Thoracic aorta (tissue), 2 donors: ENCODE data around the gene DNAJB1. TPM values are rescaled to one million over a fixed set of nuclear protein-coding genes. Genes with fewer than 3 reads are reported as not detected.
A peak's percentile ranks its signal among the peaks of the same experiment; 100 is the strongest.

ENCODE experiments used
- ATAC-seq: fragments of 150-250 bp; one replicate; pipeline ENCODE4 v1.8.0; 2017; ENCODE audit warnings: low read depth; ENCODE audit not compliant: insufficient number of reproducible peaks, low FRiP score
- DNase-seq: peaks from one replicate; pipeline ENCODE4 v3.0.0-alpha.2; 2020; ENCODE audit warnings: low spot score
- H3K27ac ChIP-seq, 2 donors: fragments of 200-600 bp; sonication (generic); 1 replicate in 1 of 2; 2 replicates in 1 of 2; pipeline ENCODE4 v1.5.1; 2016; ENCODE audit warnings: mild to moderate bottlenecking in 2 of 2, moderate library complexity in 2 of 2
- H3K27me3 ChIP-seq: fragments of 200-600 bp; sonication (generic); replicated peaks from 2 replicates; pipeline ENCODE4 v1.6.0; 2016; ENCODE audit warnings: mild to moderate bottlenecking; ENCODE audit not compliant: insufficient read depth
- H3K36me3 ChIP-seq: fragments of 200-600 bp; sonication (generic); one replicate; pipeline ENCODE4 v1.5.1; 2016
- H3K4me1 ChIP-seq, 2 donors: fragments of 200-600 bp; sonication (generic); 1 replicate in 1 of 2; 2 replicates in 1 of 2; pipeline versions ENCODE4 v1.5.1 to v1.6.0; 2016; ENCODE audit warnings: low read depth in 2 of 2, mild to moderate bottlenecking in 1 of 2; ENCODE audit not compliant: control insufficient read depth in 1 of 2
- H3K4me3 ChIP-seq: fragments of 200-600 bp; sonication (generic); 2 replicates; pipeline ENCODE4 v1.5.1; 2016; ENCODE audit warnings: mild to moderate bottlenecking
- H3K9me3 ChIP-seq: fragments of 200-600 bp; sonication (generic); 2 replicates; pipeline ENCODE4 v1.5.1; 2016
- CTCF ChIP-seq: fragments of 200-600 bp; sonication (generic); IDR thresholded peaks from one replicate; pipeline ENCODE4 v1.5.1; 2019; ENCODE audit warnings: antibody characterized with exemption
- total RNA-seq, 2 donors: library from RNA; depleted of rRNA; stranded (reverse); fragments of >200 nt; gene quantifications; one replicate each; pipeline versions ENCODE4 v1.1.0 to v1.2.3, GENCODE V29; 2016

Gene DNAJB1
- total RNA-seq, 2 donors from 2014 or later: 50.1 to 50.6 TPM

- DNase-seq (no peak), ATAC-seq (no peak)
- Histone ChIP-seq H3K9me3 (no peaks in the 10 kb centered on the region), H3K27ac (no peak overlapping the region), H3K4me1 (no peaks in the 10 kb centered on the region), H3K36me3 (no peaks in the 10 kb centered on the region), H3K4me3 (no peak overlapping the region), H3K27me3 (no peaks in the 10 kb centered on the region)
- no peak for TF ChIP-seq CTCF
Observed at GRCh38 chr19:14540741-14541525, 22.7 kb upstream of the DNAJB1 start.

- TF ChIP-seq CTCF: no peak
- no peak overlapping the region for H3K27ac ChIP-seq
- H3K4me3 ChIP-seq: no peak overlapping the region
- no peaks in the 10 kb centered on the region for H3K36me3 ChIP-seq
- DNase-seq (no peak), ATAC-seq (no peak)
- H3K9me3 ChIP-seq: no peaks in the 10 kb centered on the region
- no peaks in the 10 kb centered on the region for H3K4me1 ChIP-seq
- no peaks in the 10 kb centered on the region for H3K27me3 ChIP-seq
Observed at GRCh38 chr19:14536926-14537692, 18.9 kb upstream of the DNAJB1 start.

- H3K27ac ChIP-seq: no peak overlapping the region
- H3K27me3 ChIP-seq: no peaks in the 10 kb centered on the region
- no peak for TF ChIP-seq CTCF
- H3K4me1 ChIP-seq: peaks cover 9 to 13% of the 10 kb centered on the region in 2 donors
- no peaks in the 10 kb centered on the region for H3K9me3 ChIP-seq
- no peaks in the 10 kb centered on the region for H3K36me3 ChIP-seq
- DNase-seq: no peak
- no peak overlapping the region for H3K4me3 ChIP-seq
- ATAC-seq: no peak
Observed at GRCh38 chr19:14533450-14533849, 15.3 kb upstream of the DNAJB1 start.

- no peaks in the 10 kb centered on the region for H3K9me3 ChIP-seq
- DNase-seq (no peak), ATAC-seq (no peak)
- no peaks in the 10 kb centered on the region for H3K36me3 ChIP-seq
- H3K4me3 ChIP-seq: peak overlapping the region; percentile 99
- H3K4me1 ChIP-seq: peaks cover 9 to 16% of the 10 kb centered on the region in 2 donors
- no peak overlapping the region for H3K27ac ChIP-seq
- no peak for TF ChIP-seq CTCF
- H3K27me3 ChIP-seq: no peaks in the 10 kb centered on the region
Observed at GRCh38 chr19:14530506-14530905, 12.3 kb upstream of the DNAJB1 start.

- H3K9me3 ChIP-seq: no peaks in the 10 kb centered on the region
- TF ChIP-seq CTCF: no peak
- ATAC-seq (no peak), DNase-seq (no peak)
- no peaks in the 10 kb centered on the region for H3K36me3 ChIP-seq
- peaks cover 9 to 16% of the 10 kb centered on the region in 2 donors for H3K4me1 ChIP-seq
- no peaks in the 10 kb centered on the region for H3K27me3 ChIP-seq
- peak overlapping the region; percentile 64 to 81 for H3K27ac ChIP-seq
- peak overlapping the region; percentile 99 for H3K4me3 ChIP-seq
Observed at GRCh38 chr19:14530005-14530348, 11.8 kb upstream of the DNAJB1 start.
